ENCODE measurements around the gene MEI1. TPM values are rescaled to one million over a fixed set of nuclear protein-coding genes. Genes with fewer than 3 reads are reported as not detected.

MEI1 gene, protein sequence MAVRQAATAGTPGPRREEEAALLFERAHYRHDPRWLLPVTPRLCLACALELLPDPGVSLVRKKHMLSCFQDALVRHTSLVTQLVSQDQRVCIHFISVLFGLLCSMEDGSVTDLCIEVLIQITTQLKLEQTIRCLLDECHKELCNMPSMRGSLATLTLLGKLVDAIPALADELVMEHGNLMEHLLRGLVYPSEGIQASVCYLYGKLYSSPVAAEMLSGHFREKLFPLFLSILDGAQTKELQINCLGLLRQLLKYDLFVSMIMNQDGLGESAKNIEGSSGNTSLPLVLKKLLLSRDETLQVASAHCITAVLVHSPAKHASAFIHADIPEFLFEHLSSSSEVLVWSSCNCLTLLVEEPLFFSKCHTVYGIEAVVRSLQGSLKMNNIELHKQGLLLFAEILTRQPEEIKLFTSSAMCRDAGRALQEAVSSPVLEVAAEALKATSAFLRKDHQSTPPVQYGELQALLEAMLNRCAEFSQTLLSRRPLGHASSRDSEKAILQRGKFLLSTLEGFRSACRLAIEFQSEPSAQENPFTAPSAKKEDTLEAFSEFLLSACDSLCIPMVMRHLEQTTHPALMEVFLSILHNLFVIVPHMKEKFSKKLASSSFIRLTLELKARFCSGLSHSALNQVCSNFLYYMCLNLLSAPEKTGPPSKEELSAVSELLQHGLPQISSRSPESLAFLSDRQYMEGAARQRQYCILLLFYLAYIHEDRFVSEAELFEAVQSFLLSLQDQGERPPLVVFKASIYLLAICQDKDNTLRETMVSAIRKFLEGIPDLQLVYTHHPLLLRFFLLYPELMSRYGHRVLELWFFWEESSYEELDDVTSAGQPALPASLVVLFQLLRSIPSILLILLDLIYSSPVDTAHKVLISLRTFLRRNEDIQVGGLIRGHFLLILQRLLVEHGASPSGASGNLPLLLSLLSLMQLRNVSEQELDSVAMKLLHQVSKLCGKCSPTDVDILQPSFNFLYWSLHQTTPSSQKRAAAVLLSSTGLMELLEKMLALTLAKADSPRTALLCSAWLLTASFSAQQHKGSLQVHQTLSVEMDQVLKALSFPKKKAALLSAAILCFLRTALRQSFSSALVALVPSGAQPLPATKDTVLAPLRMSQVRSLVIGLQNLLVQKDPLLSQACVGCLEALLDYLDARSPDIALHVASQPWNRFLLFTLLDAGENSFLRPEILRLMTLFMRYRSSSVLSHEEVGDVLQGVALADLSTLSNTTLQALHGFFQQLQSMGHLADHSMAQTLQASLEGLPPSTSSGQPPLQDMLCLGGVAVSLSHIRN
- 1 to 10 TPM; 3.4 to 7.6 TPM for total RNA-seq
- 10 to 100 TPM in 1 of 2 donors, 1 to 10 TPM in 1; 5.7 to 18.0 TPM for polyA plus RNA-seq
- long read RNA-seq, donor 1 = 0 reads
- long read RNA-seq, donor 2 = 0 reads
- long read RNA-seq, donor 3 = 0 reads
- long read RNA-seq, donor 4 = 0 reads
- long read RNA-seq, donor 5 = 0 reads

DNA sequence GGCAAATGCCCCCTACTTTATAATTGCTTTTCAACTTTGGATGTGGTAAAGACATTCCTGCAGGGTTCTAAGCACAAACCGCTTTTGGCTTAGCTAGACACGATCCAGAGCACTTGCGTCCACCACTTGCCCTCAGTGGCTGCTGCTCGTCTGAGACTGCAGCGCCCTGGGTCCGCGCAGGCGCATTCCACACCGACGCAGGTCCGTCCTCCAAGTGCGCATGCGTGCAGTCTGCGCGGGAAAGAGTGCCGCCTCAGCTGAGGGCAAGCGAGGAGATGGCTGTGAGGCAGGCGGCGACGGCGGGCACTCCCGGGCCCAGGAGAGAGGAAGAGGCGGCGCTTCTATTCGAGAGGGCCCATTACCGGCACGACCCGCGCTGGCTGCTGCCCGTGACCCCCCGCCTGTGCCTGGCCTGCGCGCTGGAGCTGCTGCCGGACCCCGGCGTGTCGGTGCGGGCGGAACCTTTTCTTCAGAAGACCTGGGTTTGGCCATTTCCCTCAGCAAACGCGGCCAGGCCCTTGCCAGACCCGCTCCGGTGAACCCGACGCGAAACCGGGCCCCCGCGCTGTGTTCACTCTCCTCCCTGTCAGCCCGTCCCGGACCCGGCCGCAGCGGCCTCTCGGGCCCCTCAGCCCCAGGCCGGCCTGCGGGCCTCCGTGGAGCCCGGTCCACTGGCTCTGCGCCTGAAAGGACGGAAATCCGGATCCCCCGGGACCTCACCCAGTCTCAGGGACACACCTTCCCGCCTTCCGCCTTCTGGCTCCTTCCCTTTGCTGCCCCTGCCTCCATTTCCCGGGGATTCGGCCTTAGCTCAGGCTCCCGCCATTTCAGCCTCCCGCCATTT lies at the start of gene MEI1:
MEI1 (plus strand) TSS at position 240 of the 844 bp plus-strand sequence; CDS start at position 276, 36 bp downstream.
- H3K27ac ChIP-seq (ENCODE audit: low read depth in 1 of 2, low read length in 1 of 2) = no peak within 1 kb of the TSS
- H3K9me3 ChIP-seq (ENCODE audit: control insufficient read depth in 4 of 4, insufficient read depth in 3 of 4, low read length in 3 of 4) = no peaks in the 10 kb centered on the region
- DNase-seq = peak; percentile 80 to 84 (median 81)
- no peaks in the 10 kb centered on the region for H3K27me3 ChIP-seq (ENCODE audit: control insufficient read depth in 3 of 3, insufficient read depth in 3 of 3, low read length in 2 of 3)
- no peak within 1 kb of the TSS for H3K9ac ChIP-seq (ENCODE audit: insufficient read depth in 1 of 2, low read length in 2 of 2)
- no peak for ATAC-seq (ENCODE audit: insufficient read depth, low FRiP score)
- peaks cover 0 to 11% (median 4%) of the 10 kb centered on the region in 5 donors for H3K4me1 ChIP-seq (ENCODE audit: control insufficient read depth in 5 of 5, insufficient read depth in 5 of 5, low read length in 5 of 5)
- TF ChIP-seq, protein P1, sequence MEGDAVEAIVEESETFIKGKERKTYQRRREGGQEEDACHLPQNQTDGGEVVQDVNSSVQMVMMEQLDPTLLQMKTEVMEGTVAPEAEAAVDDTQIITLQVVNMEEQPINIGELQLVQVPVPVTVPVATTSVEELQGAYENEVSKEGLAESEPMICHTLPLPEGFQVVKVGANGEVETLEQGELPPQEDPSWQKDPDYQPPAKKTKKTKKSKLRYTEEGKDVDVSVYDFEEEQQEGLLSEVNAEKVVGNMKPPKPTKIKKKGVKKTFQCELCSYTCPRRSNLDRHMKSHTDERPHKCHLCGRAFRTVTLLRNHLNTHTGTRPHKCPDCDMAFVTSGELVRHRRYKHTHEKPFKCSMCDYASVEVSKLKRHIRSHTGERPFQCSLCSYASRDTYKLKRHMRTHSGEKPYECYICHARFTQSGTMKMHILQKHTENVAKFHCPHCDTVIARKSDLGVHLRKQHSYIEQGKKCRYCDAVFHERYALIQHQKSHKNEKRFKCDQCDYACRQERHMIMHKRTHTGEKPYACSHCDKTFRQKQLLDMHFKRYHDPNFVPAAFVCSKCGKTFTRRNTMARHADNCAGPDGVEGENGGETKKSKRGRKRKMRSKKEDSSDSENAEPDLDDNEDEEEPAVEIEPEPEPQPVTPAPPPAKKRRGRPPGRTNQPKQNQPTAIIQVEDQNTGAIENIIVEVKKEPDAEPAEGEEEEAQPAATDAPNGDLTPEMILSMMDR (IDR thresholded peaks at IDR 0.05; ENCODE audit: control extremely low read depth, extremely low read depth) = no peak
- 40 to 47% methylated on average over 60 to 69 of the region's 69 CpGs for WGBS, 2 donors
- no peaks in the 10 kb centered on the region for H3K36me3 ChIP-seq (ENCODE audit: control insufficient read depth in 4 of 4, insufficient read depth in 4 of 4, low read length in 4 of 4)
- no peak within 1 kb of the TSS for H3K4me3 ChIP-seq

DNA sequence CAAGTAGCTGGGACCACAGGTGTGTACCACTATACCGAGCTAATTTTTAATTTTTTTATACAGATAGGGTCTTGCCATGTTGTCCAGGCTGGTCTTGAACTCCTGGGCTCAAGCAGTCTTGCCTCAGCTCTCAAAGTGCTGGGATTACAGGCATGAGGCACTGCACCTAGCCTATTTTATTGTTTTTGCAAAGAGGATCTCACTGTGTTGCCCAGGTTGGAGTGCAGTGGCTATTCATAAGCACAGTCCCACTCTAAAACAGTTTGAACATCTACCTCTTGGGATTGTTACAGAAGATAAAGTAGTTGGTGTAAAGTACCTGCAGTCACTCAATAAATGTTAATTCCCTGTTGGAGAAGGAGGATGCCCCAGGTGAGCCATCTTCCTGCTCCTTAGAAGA lies 49.1 kb upstream of the MEI1 start:
- DNase-seq (no peak), ATAC-seq (ENCODE audit: insufficient read depth, low FRiP score) (no peak)
- Histone ChIP-seq H3K36me3 (ENCODE audit: control insufficient read depth in 4 of 4, insufficient read depth in 4 of 4, low read length in 4 of 4) (peaks cover 42 to 58% (median 54%) of the 10 kb centered on the region in 4 donors), H3K27me3 (ENCODE audit: control insufficient read depth in 3 of 3, insufficient read depth in 3 of 3, low read length in 2 of 3) (no peaks in the 10 kb centered on the region), H3K9ac (ENCODE audit: insufficient read depth in 1 of 2, low read length in 2 of 2) (no peak overlapping the region), H3K4me1 (ENCODE audit: control insufficient read depth in 5 of 5, insufficient read depth in 5 of 5, low read length in 5 of 5) (no peaks in the 10 kb centered on the region), H3K9me3 (ENCODE audit: control insufficient read depth in 4 of 4, insufficient read depth in 3 of 4, low read length in 3 of 4) (no peaks in the 10 kb centered on the region), H3K27ac (ENCODE audit: low read depth in 1 of 2, low read length in 1 of 2) (no peak overlapping the region), H3K4me3 (no peak overlapping the region)
- TF ChIP-seq, protein P1 (IDR thresholded peaks at IDR 0.05; ENCODE audit: control extremely low read depth, extremely low read depth) = no peak
- 95 to 96% methylated on average over 1 of the region's 1 CpG for WGBS, 2 donors

DNA sequence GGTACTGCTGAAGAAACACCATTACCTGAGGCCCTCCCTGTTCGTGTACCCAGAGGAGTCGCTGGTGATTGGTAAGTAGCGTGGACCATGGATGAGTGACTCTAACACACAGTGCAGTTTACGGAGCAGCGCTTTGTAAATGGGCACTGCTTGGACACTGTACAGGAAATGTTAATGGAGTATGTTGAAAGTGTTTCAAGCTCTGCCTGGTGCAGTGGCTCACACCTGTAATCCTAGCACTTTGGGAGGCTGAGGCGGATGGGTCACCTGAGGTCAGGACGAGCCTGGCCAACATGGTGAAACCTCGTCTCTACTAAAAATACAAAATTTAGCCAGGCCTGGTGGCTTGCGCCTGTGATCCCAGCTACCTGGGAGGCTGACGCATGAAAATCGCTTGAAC lies 48.5 kb upstream of the MEI1 start:
- Histone ChIP-seq H3K9me3 (ENCODE audit: control insufficient read depth in 4 of 4, insufficient read depth in 3 of 4, low read length in 3 of 4) (no peaks in the 10 kb centered on the region), H3K4me1 (ENCODE audit: control insufficient read depth in 5 of 5, insufficient read depth in 5 of 5, low read length in 5 of 5) (no peaks in the 10 kb centered on the region), H3K4me3 (no peak overlapping the region), H3K27me3 (ENCODE audit: control insufficient read depth in 3 of 3, insufficient read depth in 3 of 3, low read length in 2 of 3) (no peaks in the 10 kb centered on the region), H3K36me3 (ENCODE audit: control insufficient read depth in 4 of 4, insufficient read depth in 4 of 4, low read length in 4 of 4) (peaks cover 37 to 58% (median 54%) of the 10 kb centered on the region in 4 donors), H3K9ac (ENCODE audit: insufficient read depth in 1 of 2, low read length in 2 of 2) (no peak overlapping the region), H3K27ac (ENCODE audit: low read depth in 1 of 2, low read length in 1 of 2) (no peak overlapping the region)
- no peak for ATAC-seq (ENCODE audit: insufficient read depth, low FRiP score)
- WGBS, 2 donors = 97 to 98% methylated on average over 11 of the region's 11 CpGs
- DNase-seq = no peak
- TF ChIP-seq, protein P1 (IDR thresholded peaks at IDR 0.05; ENCODE audit: control extremely low read depth, extremely low read depth) = no peak

Measured in lung (tissue), 16 donors.